HEK293T (cell line): ENCODE results near the gene MORN5.

ENCODE experiments used
- CTCF ChIA-PET: fragments of 350-600 bp; formaldehyde crosslinking; extraction: SDS; loops from one replicate; lab custom pipeline; 2021; ENCODE audit warnings: antibody characterized with exemption, inconsistent platforms; lab: Yijun Ruan, JAX
- POLR2A ChIA-PET: fragments of 350-600 bp; formaldehyde crosslinking; extraction: SDS; loops from one replicate; lab custom pipeline; 2020; ENCODE audit warnings: antibody characterized with exemption, inconsistent platforms; lab: Yijun Ruan, JAX
- DNase-seq: peaks from one replicate; pipeline ENCODE4 v3.0.0; 2012; ENCODE audit warnings: mixed read lengths; ENCODE audit errors: extremely low spot score
- ARNT ChIP-seq: fragments of 450-650 bp; IDR thresholded peaks from 2 replicates; pipeline ENCODE4 v1.6.1; 2017; ENCODE audit warnings: mild to moderate bottlenecking
- CTBP1 ChIP-seq: fragments of 450-650 bp; IDR thresholded peaks from 2 replicates; pipeline ENCODE4 v1.6.1; 2016; ENCODE audit warnings: borderline replicate concordance
- ELF4 ChIP-seq: fragments of 450-650 bp; IDR thresholded peaks from 2 replicates; pipeline ENCODE4 v1.6.1; 2017; ENCODE audit warnings: antibody characterized with exemption
- FOXA1 ChIP-seq: fragments of 450-650 bp; IDR thresholded peaks from 2 replicates; pipeline ENCODE4 v1.6.1; 2016; ENCODE audit warnings: mild to moderate bottlenecking
- FOXM1 ChIP-seq: fragments of 450-650 bp; IDR thresholded peaks from 2 replicates; pipeline ENCODE4 v1.6.1; 2017; ENCODE audit warnings: mild to moderate bottlenecking, borderline replicate concordance
- HDGF ChIP-seq: fragments of 450-650 bp; IDR thresholded peaks from 2 replicates; pipeline ENCODE4 v1.6.1; 2017; ENCODE audit warnings: antibody characterized with exemption, borderline replicate concordance
- LEF1 ChIP-seq: fragments of 450-650 bp; IDR thresholded peaks from 2 replicates; pipeline ENCODE4 v1.6.1; 2017; ENCODE audit warnings: mild to moderate bottlenecking, borderline replicate concordance
- NFRKB ChIP-seq: fragments of 450-650 bp; IDR thresholded peaks from 2 replicates; pipeline ENCODE4 v1.6.1; 2016; ENCODE audit warnings: mild to moderate bottlenecking, moderate library complexity
- SP1 ChIP-seq: fragments of 450-650 bp; IDR thresholded peaks from 2 replicates; pipeline ENCODE4 v1.6.1; 2017
- SUZ12 ChIP-seq: fragments of 450-650 bp; IDR thresholded peaks from 2 replicates; pipeline ENCODE4 v1.6.1; 2016; ENCODE audit warnings: mild to moderate bottlenecking
- TARDBP ChIP-seq: fragments of 450-650 bp; IDR thresholded peaks from 2 replicates; pipeline ENCODE4 v1.6.1; 2016

The MORN5 gene

GRCh38 chr9:122244349-122244748 lies 84.6 kb downstream of the MORN5 start:
- no peak for DNase-seq
- CTCF ChIA-PET: no interaction called here
- no peak for TF ChIP-seq TARDBP
- no peak for TF ChIP-seq LEF1
- TF ChIP-seq CTBP1: no peak
- TF ChIP-seq NFRKB: no peak
- TF ChIP-seq ARNT: no peak
- TF ChIP-seq ELF4: no peak
- TF ChIP-seq HDGF: no peak
- no peak for TF ChIP-seq SP1
- no peak for TF ChIP-seq FOXM1
- TF ChIP-seq SUZ12: no peak
- TF ChIP-seq FOXA1: no peak
- POLR2A ChIA-PET: no interaction called here

- DNase-seq: no peak
- ChIA-PET POLR2A (no interaction called here), CTCF (interaction anchor here (0.7 kb wide), 1 partner anchor 122 kb away, joined by 3 read pairs; no protein-coding TSS in a partner anchor)
- TF ChIP-seq TARDBP: no peak
- no peak for TF ChIP-seq LEF1
Observed at GRCh38 chr9:122246666-122247065, 87.0 kb downstream of the MORN5 start.

- TF ChIP-seq NFRKB: no peak
- ChIA-PET CTCF (no interaction called here), POLR2A (no interaction called here)
- DNase-seq: no peak
Observed at GRCh38 chr9:122248448-122248865, 88.7 kb downstream of the MORN5 start.
